Left hindlimb (tissue), 1 donor: ENCODE measurements around the gene MAML3.

Experiments
- DNase-seq: peaks from one replicate; pipeline ENCODE4 v3.0.0-alpha.2; 2018

Gene MAML3

DNA sequence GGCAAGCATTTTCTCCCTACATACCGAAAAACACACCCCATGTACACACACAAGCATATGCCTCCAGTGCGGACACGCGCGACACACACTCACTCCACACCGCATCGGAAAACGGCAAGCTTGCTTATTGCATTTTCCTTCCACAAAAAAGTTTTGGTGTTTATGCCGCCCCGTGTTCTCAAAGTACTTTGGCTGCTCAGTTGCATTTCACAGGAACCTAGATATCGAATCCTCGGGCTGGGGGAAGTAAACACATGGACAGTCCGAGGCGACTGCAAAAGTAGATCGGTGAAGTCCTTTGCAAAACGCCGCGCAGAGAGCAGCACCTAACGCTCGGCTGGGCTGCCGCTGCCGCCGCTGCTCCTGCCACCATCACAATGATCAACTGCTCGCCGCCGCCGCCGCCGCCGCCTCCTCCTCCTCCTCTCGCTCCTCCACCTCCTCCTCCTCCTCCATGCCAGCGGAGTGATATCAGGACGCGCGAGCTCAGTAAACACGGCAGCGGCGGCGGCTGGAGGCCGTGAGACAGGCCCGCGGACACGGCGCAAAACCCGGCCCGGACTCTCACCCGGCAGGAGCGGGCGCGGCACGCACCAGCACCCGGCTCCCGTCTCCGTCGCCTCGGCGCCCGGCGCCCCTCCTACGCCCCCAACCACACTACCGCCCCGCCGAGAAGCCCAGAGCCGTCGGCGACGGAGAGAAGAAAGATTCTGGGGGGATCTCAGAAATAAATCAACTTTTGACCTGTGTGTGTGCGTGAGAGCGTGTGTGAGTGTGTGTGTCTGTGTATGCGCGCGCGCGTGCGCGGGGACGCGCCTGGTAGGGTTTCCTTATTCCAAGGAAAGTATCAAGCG, at the start of gene MAML3:
MAML3 (minus strand) TSS at position 467 of the 854 bp plus-strand sequence. CDS start 857 bp downstream, outside the sequence.
- DNase-seq, result peak; percentile 96

DNA sequence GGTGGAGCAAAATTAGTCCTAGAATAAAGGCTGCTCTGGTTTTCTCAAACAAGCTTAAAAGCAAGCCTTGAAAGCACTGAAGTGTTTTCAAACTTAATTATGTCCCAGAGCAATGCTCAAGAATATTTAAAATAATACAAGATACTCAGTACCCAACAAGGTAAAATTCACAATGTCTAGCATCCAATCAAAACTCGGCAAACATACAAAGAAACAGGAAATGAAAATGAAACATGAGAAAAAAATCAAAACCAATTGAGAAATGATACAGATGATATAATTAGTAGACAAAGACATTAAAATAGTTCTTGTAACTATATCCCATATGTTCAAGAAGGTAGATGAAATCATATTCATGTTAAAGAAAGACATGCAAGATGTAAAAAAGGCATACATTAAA, 45.0 kb upstream of the MAML3 start:
- no peak for DNase-seq

- no peak for DNase-seq
Observed at GRCh38 chr4:140195806-140196205, 41.8 kb upstream of the MAML3 start.

DNA sequence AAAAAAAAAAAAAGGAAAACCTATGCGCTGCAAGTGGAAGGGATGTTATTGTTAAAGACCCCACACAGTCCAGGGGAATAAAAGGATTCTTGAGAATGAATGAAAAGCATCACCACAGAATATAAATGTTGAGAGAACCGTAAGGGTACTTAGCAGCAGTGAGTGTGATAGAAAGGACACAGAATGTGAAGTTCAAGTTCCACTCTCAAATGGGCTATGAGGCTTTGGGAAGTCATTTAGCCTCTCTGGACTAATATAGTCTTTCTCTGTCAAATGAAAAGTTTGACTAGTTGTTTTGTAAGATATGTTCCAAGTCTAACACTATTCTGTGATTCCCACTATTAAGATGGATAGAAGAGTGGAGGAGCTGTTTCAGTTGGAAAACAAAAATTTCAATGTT, 35.8 kb upstream of the MAML3 start:
- DNase-seq, result no peak

- DNase-seq, result no peak
Observed at GRCh38 chr4:140188975-140189374, 35.0 kb upstream of the MAML3 start.

- no peak for DNase-seq
Observed at GRCh38 chr4:140187316-140187695, 33.3 kb upstream of the MAML3 start.

GRCh38 chr4:140186651-140187315, 32.8 kb upstream of the MAML3 start:
- no peak for DNase-seq

- no peak for DNase-seq
Observed at GRCh38 chr4:140186082-140186438, 32.1 kb upstream of the MAML3 start.

GRCh38 chr4:140185412-140186081, 31.6 kb upstream of the MAML3 start:
- no peak for DNase-seq

DNA sequence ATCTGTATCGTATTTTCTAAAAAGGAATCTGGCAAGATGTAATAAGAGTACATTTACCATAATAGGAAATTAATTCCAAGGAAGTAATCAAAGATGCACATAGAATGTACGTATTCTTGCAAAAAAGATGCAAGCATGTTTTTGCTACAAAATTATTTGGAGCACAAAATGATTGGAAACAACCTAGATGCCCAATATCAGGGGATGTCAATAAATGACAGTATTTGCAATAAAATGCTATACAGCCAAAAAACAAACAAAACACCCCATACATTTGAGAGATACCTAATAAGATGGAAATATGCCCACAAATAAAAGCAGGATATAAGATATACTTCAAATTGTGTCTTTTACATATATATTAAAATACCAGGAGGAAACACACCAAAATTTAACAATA, 29.3 kb upstream of the MAML3 start:
- no peak for DNase-seq

GRCh38 chr4:140180577-140180976, 26.6 kb upstream of the MAML3 start:
- no peak for DNase-seq

DNA sequence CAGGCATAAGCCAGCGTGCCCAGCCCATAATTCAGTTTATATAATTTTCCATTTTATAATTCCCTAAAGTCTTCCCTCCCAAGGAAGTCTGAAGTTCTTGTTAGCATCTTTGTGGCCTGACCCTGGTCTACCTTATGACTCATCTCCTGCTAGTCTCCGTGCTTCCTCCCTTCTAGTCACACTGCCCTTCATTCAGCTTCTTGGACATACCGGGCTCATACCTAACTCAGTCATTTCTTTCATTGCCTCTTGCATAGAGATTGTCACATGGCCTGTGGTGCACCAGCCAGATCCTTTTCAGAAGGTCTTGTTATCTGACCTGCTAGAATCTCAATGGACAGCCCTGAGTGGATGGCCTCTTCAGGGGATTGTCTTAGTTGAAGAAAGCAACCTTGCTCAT, 22.8 kb upstream of the MAML3 start:
- no peak for DNase-seq

- no peak for DNase-seq
Observed at GRCh38 chr4:140174543-140174942, 20.6 kb upstream of the MAML3 start.

DNA sequence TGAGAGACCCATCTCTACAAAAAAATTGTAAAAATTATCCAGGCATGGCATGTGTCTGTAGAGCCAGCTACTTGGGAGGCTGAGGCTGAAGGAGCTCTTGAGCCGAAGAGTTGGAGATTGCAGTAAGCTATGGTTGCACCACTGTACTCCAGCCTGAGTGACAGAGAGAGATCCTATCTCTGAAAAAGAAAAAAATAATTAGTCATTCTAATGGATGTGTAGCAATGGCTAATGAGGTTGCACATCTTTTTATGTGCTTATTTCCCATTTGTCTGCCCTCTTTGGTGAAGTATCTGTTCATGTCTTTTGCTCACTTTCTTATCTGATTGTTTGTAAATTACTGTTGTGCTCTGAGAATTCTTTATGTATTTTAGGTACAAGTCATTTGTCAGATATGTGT, 19.0 kb upstream of the MAML3 start:
- DNase-seq, result no peak

- DNase-seq, result no peak
Observed at GRCh38 chr4:140170299-140170698, 16.3 kb upstream of the MAML3 start.

DNA sequence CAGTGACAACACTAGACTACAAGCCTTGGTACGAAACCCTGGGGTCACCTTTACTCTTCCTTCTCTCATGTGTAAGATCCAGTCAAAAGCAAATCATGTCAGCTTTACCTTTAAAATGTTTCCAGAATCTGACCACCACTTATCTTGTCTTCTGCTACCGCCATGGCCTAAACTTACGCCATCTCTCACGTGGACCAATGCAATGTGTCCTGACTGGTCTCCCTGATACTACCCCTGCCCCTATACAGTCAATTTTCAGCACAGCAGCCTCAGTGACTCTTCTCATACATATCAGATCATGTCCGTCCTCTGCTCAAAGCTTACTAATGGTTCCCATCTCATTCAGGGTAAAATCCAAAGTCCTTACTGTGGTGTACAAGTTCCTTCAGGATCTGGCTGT, 15.0 kb upstream of the MAML3 start:
- no peak for DNase-seq

DNA sequence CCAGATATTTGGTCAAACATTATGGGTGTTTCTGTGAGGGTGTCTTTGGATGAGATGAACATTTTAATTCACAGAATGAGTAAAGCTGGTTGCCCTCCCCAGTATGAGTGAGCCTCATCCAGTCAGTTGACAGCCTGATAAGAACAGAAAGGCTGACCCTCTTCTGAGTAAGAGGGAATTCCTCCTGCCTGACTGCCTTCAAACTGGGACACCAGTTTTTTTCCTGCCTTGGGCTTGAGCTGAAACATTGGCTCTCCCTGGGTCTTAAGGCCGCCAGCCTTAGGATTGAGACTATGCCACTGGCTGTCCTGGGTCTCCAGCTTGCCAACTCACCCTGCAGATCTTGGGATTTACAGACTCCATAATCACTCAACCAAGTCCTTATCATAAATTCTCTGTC, 14.5 kb upstream of the MAML3 start:
- DNase-seq, result no peak

DNA sequence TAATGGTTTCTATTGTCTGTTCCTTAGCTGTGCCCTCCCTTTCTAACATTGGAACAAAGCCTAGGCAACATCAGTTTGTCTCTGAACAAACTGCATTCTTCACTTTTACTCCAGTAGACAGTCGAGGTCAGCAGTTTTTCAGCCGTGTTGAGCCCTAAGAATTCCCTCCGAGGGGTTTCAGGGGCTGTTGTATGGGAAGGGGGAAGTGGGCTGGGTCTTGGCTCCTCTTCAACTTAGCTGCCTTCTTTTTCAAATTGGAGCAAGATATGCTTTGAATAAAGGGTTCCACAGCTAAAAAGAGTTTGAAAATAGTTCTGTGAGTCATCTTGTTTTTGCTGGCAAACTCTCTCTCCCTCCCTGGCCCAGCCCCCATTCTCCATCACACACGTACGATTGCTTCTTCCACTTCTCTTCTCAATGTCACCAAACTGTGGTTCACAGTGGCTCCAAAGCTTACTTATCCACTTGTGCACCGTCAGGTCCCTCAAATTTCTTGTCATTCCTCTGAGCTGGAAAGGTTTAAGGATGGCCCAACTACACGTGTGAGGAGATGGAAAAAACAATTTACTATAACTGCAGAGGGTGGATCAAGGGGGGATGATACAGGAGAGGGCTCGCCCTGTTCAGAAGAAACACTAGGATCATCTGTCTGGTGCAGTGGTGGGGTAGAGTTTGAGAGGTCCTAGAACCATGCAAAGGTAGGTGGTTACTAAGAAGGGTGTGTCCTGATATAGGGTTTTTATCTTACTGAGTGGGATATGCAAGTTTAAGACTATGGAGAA, 9.2 kb upstream of the MAML3 start:
- peak; percentile 37 for DNase-seq

DNA sequence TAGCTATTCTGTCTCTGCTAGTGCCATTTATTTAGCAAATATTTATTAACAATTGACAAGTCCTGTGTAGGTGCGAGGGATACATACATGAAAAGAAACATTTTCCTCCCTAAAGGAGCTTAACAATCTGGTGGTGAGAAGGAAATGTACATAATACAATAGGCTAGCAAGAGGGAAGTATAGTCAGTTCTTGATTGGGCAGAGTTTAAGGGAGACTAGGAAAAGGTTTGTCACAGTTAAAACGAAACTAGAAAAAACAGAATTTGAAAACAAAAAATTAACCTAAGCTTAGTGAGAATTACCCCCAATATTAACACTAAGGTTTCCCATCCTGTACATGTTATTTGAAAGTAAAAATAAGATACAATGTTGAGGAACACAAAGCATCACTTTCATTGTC, 8.6 kb upstream of the MAML3 start:
- DNase-seq, result no peak

DNA sequence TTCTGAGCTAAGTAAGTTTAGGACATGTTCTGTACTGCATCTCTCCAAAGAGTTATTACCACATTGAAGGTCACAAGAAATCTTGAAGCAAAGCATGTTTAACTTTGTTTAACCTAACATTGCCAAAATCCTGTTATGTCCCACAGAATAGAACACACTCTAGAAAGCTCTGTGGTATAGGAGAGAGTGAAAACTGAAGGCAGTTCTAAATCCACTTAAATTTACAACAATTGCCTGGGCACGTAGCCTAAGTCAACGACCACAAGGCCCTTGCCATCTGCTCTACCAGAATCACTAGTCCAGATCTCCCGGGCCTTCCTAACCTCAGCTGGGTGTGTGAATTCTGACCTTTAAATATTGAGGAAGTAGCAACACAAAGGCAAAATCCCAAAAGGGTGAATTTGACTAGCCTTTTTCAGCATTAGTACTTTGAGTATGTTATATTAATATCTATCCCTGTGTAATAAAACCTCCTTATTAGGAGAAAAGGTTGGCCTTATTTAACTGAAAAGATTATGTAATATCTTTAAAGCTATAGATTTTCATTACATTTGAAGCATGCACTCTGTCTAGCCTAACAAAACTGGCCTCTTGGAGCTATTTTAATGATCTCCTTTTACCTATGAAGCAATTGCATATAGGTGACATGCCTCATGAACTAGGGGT, 4.5 kb upstream of the MAML3 start:
- DNase-seq, result peak; percentile 30

DNA sequence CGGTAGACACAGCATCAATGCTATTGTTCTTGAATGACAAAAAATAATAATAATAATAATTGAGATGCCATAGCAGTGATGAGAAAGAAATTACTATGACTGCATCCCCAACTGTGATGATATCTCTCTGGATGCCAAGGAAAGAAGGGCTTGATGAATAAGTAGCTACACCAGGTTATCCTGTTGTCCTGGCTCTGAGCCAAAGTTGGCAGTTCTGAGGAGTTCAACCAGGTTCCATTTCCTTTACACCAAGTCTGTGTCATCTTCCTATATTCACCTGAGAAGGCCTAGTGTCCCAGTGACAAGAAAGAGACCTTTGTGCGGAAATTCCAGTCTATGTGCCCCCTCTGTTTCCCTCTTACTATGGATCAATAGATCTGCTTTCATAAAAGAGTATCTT, 3.4 kb upstream of the MAML3 start:
- no peak for DNase-seq

DNA sequence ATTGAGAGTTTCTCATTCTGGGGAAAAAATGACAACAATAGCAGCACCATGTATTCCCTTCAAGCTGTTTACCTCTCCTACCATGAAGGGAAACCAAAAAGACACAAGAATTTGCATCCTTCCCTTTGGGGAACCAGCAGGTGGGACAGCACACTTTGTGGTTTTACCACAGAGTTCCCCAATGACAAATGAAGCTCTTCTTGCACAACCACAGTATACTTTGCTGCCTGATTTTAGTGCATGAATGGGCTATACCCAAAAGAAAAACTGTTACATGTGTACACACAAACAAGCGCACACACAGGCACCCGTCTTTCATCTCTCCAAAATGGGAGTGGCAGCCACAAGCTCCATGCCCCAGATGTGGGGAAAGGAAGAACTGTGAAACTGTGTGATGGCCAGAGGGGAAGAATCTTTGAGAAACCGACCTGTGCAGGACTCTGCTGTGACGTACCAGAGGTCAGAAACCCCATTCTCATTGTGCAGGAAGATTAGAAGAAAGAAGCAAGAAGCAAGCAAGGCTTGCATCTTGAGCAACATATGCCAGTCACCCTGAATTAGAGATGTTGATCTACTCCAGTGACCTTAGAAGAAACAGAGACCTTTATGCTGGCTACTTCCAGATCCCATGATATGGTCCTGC, 2.7 kb upstream of the MAML3 start:
- DNase-seq, result no peak
